ENCODE results near the gene CCDC73. TPM values are rescaled to one million over a fixed set of nuclear protein-coding genes. Genes with fewer than 3 reads are reported as not detected.
"Not testable (repeated sequence)": the region's sequence is repeated elsewhere in the genome, so short reads cannot be mapped to it uniquely, and the experiment has no call there.

Gene CCDC73
- total RNA-seq, 1 donor from 2014 or later = not detected

DNA sequence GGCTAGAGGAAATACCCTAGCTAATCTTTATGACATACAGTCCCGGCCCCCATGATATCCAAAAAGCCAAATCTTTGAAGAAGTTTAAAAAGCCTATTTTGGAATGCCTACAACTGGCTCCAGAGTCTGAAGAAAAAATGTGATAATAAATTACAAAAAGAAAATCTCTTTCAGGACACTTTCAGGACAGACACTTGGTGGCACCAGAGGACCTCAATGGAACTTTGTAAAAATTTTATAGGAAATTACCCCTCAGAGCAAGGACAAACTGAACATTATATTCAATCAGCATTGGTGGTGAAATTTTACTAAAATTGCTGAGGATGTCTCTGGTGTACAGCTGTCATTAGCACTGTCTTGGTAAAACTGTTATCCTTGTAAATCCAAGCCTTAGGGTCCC is 81.0 kb downstream of the CCDC73 start:
- peak; percentile 73 for TF ChIP-seq CTCF (IDR thresholded peaks at IDR 0.05)

GRCh38 chr11:32708978-32709377 is 85.5 kb downstream of the CCDC73 start:
- peaks cover 24% of the 10 kb centered on the region for H3K27me3 Mint-ChIP-seq (ENCODE audit: low read depth)
- not testable (repeated sequence) for H3K4me3 Mint-ChIP-seq (ENCODE audit: unreplicated experiment); H3K27ac Mint-ChIP-seq (ENCODE audit: unreplicated experiment); H3K36me3 Mint-ChIP-seq (ENCODE audit: low read depth); DNase-seq (ENCODE audit: low spot score); H3K9me3 Mint-ChIP-seq (ENCODE audit: low read depth); H3K4me1 Mint-ChIP-seq (ENCODE audit: low read depth)

More for the DNA sequence above, 81.0 kb downstream of the CCDC73 start:
- H3K4me1 Mint-ChIP-seq (ENCODE audit: low read depth) = no peaks in the 10 kb centered on the region
- DNase-seq (ENCODE audit: low spot score) = no peak
- H3K4me3 Mint-ChIP-seq (ENCODE audit: unreplicated experiment) = no peak overlapping the region
- H3K36me3 Mint-ChIP-seq (ENCODE audit: low read depth) = no peaks in the 10 kb centered on the region
- no peaks in the 10 kb centered on the region for H3K9me3 Mint-ChIP-seq (ENCODE audit: low read depth)
- peaks cover 49% of the 10 kb centered on the region for H3K27me3 Mint-ChIP-seq (ENCODE audit: low read depth)
- no peak overlapping the region for H3K27ac Mint-ChIP-seq (ENCODE audit: unreplicated experiment)

DNA sequence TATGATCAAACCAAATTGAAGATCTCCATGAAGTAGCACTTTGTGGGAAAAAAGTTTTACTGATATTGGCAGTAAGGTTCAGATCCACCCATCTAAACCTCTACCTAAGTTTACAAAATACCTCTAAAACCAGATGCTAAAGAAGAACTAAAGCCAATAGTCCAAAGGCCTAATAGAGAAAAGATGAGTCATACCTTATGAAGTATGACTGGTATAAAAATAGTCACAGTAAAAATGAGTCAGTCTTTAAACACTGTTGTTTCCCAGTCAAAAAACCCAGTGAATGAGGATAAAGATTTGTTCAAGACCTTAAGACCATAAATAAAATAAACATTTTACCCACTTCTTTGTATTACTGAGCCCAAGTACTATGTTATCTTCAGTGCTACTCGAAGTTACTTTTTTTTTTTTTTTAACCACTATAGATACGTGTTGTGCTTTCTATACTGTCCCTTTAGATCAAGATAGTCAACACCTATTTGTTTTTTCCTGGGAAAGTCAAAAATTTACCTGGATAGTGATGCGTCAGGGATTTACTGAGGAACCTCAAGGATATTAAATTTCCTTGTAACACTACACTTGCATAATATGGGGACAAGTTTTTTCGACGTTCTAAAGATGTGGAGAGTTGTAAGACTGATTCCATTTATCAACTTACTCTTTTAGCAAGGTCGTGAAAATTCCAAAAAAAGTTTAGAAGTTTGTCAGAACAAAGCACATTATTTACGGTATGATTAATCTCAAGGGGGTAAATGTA is 87.3 kb downstream of the CCDC73 start:
- Mint-ChIP-seq H3K9me3 (ENCODE audit: low read depth) (no peaks in the 10 kb centered on the region), H3K36me3 (ENCODE audit: low read depth) (no peaks in the 10 kb centered on the region), H3K27ac (ENCODE audit: unreplicated experiment) (peak overlapping the region; percentile 20), H3K27me3 (ENCODE audit: low read depth) (peaks cover 16% of the 10 kb centered on the region), H3K4me3 (ENCODE audit: unreplicated experiment) (no peak overlapping the region), H3K4me1 (ENCODE audit: low read depth) (peaks cover 10% of the 10 kb centered on the region)
- TF ChIP-seq CTCF (IDR thresholded peaks at IDR 0.05) = no peak
- DNase-seq (ENCODE audit: low spot score) = no peak

- no peak overlapping the region for H3K4me3 Mint-ChIP-seq (ENCODE audit: unreplicated experiment)
- no peak overlapping the region for H3K27ac Mint-ChIP-seq (ENCODE audit: unreplicated experiment)
These were observed 89.0 kb downstream of the CCDC73 start for GRCh38 chr11:32705309-32706033.

DNA sequence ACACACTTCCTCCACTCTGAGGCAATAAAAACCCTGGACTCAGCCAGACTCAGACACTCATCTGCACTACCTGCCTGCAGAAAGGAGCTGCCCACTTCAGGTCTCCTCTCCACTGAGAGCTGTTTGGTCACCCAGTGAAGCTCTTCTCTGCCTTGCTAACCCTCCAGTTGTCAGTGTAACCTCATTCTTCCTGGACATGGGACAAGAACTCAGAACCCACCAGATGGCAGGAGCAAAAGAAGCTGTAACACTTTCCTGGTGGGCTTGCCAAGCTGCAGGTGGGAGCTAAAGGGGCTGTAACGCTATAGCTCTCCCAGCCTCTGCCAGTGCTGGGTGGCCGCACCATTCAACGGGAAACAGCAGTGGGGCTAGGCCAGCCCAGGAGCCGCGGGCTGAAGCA is 89.7 kb downstream of the CCDC73 start:
- no peak for TF ChIP-seq CTCF (IDR thresholded peaks at IDR 0.05)
- H3K4me1 Mint-ChIP-seq (ENCODE audit: low read depth) = peaks cover 10% of the 10 kb centered on the region
- H3K36me3 Mint-ChIP-seq (ENCODE audit: low read depth) = no peaks in the 10 kb centered on the region
- no peaks in the 10 kb centered on the region for H3K9me3 Mint-ChIP-seq (ENCODE audit: low read depth)
- H3K27ac Mint-ChIP-seq (ENCODE audit: unreplicated experiment) = no peak overlapping the region
- no peak overlapping the region for H3K4me3 Mint-ChIP-seq (ENCODE audit: unreplicated experiment)
- H3K27me3 Mint-ChIP-seq (ENCODE audit: low read depth) = peaks cover 8% of the 10 kb centered on the region
- no peak for DNase-seq (ENCODE audit: low spot score)

More at GRCh38 chr11:32705309-32706033, 89.0 kb downstream of the CCDC73 start:
- DNase-seq (ENCODE audit: low spot score) = no peak
- TF ChIP-seq CTCF (IDR thresholded peaks at IDR 0.05) = no peak
- no peaks in the 10 kb centered on the region for H3K36me3 Mint-ChIP-seq (ENCODE audit: low read depth)
- H3K4me1 Mint-ChIP-seq (ENCODE audit: low read depth) = peaks cover 10% of the 10 kb centered on the region
- peaks cover 12% of the 10 kb centered on the region for H3K27me3 Mint-ChIP-seq (ENCODE audit: low read depth)
- no peaks in the 10 kb centered on the region for H3K9me3 Mint-ChIP-seq (ENCODE audit: low read depth)

Data from chondrocyte (in vitro differentiated cells).